ENCODE measurements around the gene DPP6.

DNA sequence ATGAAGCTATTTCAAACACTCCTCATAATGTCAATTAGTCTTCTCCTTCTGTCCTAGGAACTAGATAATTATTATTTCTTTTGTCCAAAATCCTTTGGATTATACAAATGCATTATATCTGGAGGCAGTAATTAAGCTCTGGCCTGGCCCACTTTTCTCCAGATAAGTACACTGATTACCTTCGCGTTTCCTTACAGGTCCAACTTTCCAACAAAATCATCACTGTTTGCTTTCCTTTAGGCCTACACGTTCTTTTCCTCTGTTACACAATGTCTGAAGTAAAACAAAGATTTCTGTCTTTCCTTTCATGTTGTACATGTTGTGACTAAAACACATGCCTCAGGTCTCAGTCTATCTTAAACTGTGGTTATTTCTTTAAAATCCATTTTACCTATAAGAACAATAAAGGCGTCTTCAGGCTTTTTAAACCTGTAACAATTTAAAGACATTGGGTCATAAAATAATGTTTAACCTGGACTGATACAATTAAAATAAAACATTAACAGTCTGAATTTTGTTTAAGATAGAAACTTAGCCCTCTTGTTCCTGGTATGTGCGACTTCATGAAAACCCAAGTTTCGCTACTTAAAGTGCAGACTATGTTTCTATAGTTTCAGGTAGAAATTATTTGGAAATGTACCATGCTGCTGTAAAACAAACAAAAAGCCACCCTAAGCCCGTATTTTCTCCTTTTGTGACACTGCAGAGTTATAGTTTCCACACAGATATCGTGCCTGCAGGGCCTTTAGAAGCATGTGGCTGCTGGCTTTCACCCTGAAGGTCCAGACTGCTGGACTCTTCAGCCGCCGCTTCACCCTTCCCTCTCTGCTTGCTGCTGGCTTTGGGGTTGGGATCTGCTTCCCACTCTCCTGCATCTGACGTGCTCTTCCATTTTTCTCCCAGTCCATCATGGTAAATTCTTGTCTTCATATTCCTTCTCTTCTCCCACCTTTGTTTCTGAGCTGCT, 381.7 kb downstream of the DPP6 start:
- no peak for TF ChIP-seq POLR2AphosphoS5 (IDR thresholded peaks at IDR 0.05; ENCODE audit: borderline replicate concordance, low read depth, low read length)
- no peak for TF ChIP-seq EZH2 (IDR thresholded peaks at IDR 0.05)
- TF ChIP-seq FOXP2 (optimal IDR thresholded peaks at IDR 0.05; ENCODE audit: control extremely low read depth, extremely low read length, insufficient read depth) = no peak
